K562 (cell line): ENCODE measurements around the gene GPD1L. TPM values are rescaled to one million over a fixed set of nuclear protein-coding genes. Genes with fewer than 3 reads are reported as not detected.

Source experiments
- CAMTA2 ChIP-seq: fragments of 250-450 bp; sonication (Bioruptor Pico); conservative IDR thresholded peaks from 2 replicates; pipeline ENCODE4 v1.5.1; 2022
- CHD7 ChIP-seq: fragments of 200-600 bp; sonication (generic); IDR thresholded peaks from one replicate; pipeline ENCODE4 v1.6.1; 2012; ENCODE audit warnings: mild to moderate bottlenecking, low read depth, low read length, inconsistent platforms
- EGR1 ChIP-seq: fragments of 450-650 bp; conservative IDR thresholded peaks from 2 replicates; pipeline ENCODE4 v1.6.1; 2017; ENCODE audit warnings: mild to moderate bottlenecking
- HBP1 ChIP-seq: fragments of 450-650 bp; formaldehyde crosslinking; IDR thresholded peaks from 2 replicates; pipeline ENCODE4 v1.4.0; 2022; ENCODE audit warnings: missing genetic modification characterization
- HCFC1 ChIP-seq: IDR thresholded peaks from 2 replicates; pipeline ENCODE4 v1.6.1; 2012; ENCODE audit warnings: low read depth, low read length, improper control_type of control experiment
- HNRNPLL ChIP-seq: fragments of 200-400 bp; formaldehyde crosslinking; IDR thresholded peaks from 2 replicates; pipeline ENCODE4 v1.6.1; 2017; ENCODE audit warnings: low read length, low read depth, mild to moderate bottlenecking; ENCODE audit not compliant: poor library complexity, severe bottlenecking
- JUN ChIP-seq, 2 experiments: sonication (generic) in 1 of 2; formaldehyde crosslinking in 1 of 2; IDR thresholded peaks; 2 replicates each; pipeline versions ENCODE4 v1.6.1 to v1.8.0; 2012 to 2022; ENCODE audit warnings: borderline replicate concordance in 2 of 2, mild to moderate bottlenecking in 2 of 2, improper control_type of control experiment in 1 of 2, low read depth in 1 of 2, low read length in 1 of 2, missing genetic modification reagents in 1 of 2
- LEF1 ChIP-seq: fragments of 450-650 bp; IDR thresholded peaks from 2 replicates; pipeline ENCODE4 v1.6.1; 2016; ENCODE audit warnings: mild to moderate bottlenecking
- RFX1 ChIP-seq: fragments of 450-650 bp; IDR thresholded peaks from 2 replicates; pipeline ENCODE4 v1.6.1; 2016; ENCODE audit warnings: mild to moderate bottlenecking, moderate library complexity
- SMARCC2 ChIP-seq: fragments of 450-650 bp; IDR thresholded peaks from 2 replicates; pipeline ENCODE4 v1.6.1; 2017; ENCODE audit warnings: antibody characterized with exemption, moderate library complexity, mild to moderate bottlenecking, low read depth
- ZNF197 ChIP-seq: fragments of 200-800 bp; sonication (Bioruptor generic); IDR thresholded peaks from 2 replicates; pipeline ENCODE4 v1.6.1; 2016; ENCODE audit warnings: low read depth, missing genetic modification characterization, missing compliant biosample characterization
- ZNF24 ChIP-seq: fragments of 450-650 bp; IDR thresholded peaks from 2 replicates; pipeline ENCODE4 v1.6.1; 2016
- ZNF449 ChIP-seq: fragments of 250-450 bp; sonication (Bioruptor Pico); IDR thresholded peaks from 2 replicates; pipeline ENCODE4 v1.8.0; 2022; ENCODE audit warnings: moderate library complexity, mild to moderate bottlenecking, inconsistent platforms
- polyA plus RNA-seq, 8 experiments: library from polyadenylated mRNA; depleted of rRNA in 4 of 8; stranded (reverse) in 5 of 8; unstranded in 3 of 8; fragments of >200 nt; fragmentation: Nextera tagmentation in 2 of 8; fragmentation: Illumina TruSeq in 1 of 8; extraction: Ambion mirVana in 2 of 8; extraction: Trizol in 1 of 8; gene quantifications; 2 replicates each; pipeline versions ENCODE4 v1.2.1 to v1.2.3, GENCODE V29; 2011 to 2014; ENCODE audit warnings: inconsistent platforms in 1 of 8, missing spikeins in 1 of 8
- total RNA-seq, 7 experiments: library from RNA; depleted of rRNA in 6 of 7; stranded (reverse); fragments of >200 nt in 6 of 7; fragmentation: Illumina TruSeq in 2 of 7; extraction: Trizol in 2 of 7; gene quantifications; 2 replicates each; pipeline versions ENCODE4 v1.2.1 to v1.2.3, GENCODE V29; 2011 to 2021; ENCODE audit warnings: low replicate concordance in 1 of 7

GPD1L gene
- total and polyA plus RNA-seq, 9 of the 15 experiments (the other 6 are each of a cell fraction or from before 2014, with no cell fraction given) = 1.6 to 17.3 (median 12.3) TPM

- no peak for TF ChIP-seq ZNF197 (CRISPR knock-in tag)
- TF ChIP-seq HCFC1 = no peak
- TF ChIP-seq EGR1 = no peak
- no peak for TF ChIP-seq SMARCC2
- no peak for TF ChIP-seq LEF1
- no peak for TF ChIP-seq ZNF24
- TF ChIP-seq HBP1 (CRISPR knock-in tag) = no peak
- TF ChIP-seq CHD7 = no peak
- no peak for TF ChIP-seq RFX1
- TF ChIP-seq HNRNPLL = no peak
- no peak for TF ChIP-seq JUN (IDR thresholded peaks at IDR 0.05; ENCODE audit: borderline replicate concordance, low read depth, low read length)
- TF ChIP-seq JUN (CRISPR knock-in tag; IDR thresholded peaks at IDR 0.05; ENCODE audit: borderline replicate concordance) = no peak
- no peak for TF ChIP-seq ZNF449 (CRISPR knock-in tag)
- TF ChIP-seq CAMTA2 (CRISPR knock-in tag) = no peak
Measured at GRCh38 chr3:32105291-32106131, 909 bp upstream of the GPD1L start (continued).
